DMS 273 (cell line): ENCODE results near the gene BIRC5.
"Not testable (repeated sequence)": the region's sequence is repeated elsewhere in the genome, so short reads cannot be mapped to it uniquely, and the experiment has no call there.

Experiments
- DNase-seq: peaks from one replicate; lab custom pipeline; 2025; ENCODE audit not compliant: unreplicated experiment; lab: John Stamatoyannopoulos, UW

The BIRC5 gene

DNA sequence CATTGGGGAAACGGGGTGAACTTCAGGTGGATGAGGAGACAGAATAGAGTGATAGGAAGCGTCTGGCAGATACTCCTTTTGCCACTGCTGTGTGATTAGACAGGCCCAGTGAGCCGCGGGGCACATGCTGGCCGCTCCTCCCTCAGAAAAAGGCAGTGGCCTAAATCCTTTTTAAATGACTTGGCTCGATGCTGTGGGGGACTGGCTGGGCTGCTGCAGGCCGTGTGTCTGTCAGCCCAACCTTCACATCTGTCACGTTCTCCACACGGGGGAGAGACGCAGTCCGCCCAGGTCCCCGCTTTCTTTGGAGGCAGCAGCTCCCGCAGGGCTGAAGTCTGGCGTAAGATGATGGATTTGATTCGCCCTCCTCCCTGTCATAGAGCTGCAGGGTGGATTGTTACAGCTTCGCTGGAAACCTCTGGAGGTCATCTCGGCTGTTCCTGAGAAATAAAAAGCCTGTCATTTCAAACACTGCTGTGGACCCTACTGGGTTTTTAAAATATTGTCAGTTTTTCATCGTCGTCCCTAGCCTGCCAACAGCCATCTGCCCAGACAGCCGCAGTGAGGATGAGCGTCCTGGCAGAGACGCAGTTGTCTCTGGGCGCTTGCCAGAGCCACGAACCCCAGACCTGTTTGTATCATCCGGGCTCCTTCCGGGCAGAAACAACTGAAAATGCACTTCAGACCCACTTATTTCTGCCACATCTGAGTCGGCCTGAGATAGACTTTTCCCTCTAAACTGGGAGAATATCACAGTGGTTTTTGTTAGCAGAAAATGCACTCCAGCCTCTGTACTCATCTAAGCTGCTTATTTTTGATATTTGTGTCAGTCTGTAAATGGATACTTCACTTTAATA, 10.4 kb downstream of the BIRC5 start:
- DNase-seq = peak; percentile 91

DNA sequence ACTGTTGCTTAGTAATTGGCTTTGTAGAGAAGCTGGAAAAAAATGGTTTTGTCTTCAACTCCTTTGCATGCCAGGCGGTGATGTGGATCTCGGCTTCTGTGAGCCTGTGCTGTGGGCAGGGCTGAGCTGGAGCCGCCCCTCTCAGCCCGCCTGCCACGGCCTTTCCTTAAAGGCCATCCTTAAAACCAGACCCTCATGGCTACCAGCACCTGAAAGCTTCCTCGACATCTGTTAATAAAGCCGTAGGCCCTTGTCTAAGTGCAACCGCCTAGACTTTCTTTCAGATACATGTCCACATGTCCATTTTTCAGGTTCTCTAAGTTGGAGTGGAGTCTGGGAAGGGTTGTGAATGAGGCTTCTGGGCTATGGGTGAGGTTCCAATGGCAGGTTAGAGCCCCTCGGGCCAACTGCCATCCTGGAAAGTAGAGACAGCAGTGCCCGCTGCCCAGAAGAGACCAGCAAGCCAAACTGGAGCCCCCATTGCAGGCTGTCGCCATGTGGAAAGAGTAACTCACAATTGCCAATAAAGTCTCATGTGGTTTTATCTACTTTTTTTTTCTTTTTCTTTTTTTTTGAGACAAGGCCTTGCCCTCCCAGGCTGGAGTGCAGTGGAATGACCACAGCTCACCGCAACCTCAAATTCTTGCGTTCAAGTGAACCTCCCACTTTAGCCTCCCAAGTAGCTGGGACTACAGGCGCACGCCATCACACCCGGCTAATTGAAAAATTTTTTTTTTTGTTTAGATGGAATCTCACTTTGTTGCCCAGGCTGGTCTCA, 11.2 kb downstream of the BIRC5 start:
- peak; percentile 55 for DNase-seq

DNA sequence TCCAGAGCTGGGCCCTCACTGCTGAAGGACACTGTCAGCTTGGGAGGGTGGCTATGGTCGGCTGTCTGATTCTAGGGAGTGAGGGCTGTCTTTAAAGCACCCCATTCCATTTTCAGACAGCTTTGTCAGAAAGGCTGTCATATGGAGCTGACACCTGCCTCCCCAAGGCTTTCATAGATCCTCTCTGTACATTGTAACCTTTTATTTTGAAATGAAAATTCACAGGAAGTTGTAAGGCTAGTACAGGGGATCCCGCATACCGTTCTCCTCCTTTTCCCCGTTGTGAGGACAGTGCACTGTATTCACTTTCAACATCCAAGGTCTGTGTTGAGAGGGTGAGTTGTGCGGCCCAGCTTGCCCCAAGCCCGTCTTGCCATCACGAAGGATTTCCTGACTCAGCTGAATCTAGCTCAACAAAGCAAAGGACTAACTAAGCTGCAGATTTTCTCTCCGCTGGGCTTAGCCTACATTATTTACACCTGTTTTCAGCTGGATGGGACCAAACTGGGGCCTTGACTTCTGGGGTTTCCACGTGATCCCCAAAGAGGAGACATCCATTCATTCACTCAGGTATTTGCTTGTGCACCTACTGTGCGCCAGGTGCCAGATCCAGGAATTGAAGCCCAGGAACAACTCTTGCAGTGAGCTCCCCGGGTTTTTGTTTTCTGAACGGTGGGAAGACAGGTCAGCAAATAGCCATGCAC, 12.2 kb downstream of the BIRC5 start:
- peak; percentile 33 for DNase-seq

DNA sequence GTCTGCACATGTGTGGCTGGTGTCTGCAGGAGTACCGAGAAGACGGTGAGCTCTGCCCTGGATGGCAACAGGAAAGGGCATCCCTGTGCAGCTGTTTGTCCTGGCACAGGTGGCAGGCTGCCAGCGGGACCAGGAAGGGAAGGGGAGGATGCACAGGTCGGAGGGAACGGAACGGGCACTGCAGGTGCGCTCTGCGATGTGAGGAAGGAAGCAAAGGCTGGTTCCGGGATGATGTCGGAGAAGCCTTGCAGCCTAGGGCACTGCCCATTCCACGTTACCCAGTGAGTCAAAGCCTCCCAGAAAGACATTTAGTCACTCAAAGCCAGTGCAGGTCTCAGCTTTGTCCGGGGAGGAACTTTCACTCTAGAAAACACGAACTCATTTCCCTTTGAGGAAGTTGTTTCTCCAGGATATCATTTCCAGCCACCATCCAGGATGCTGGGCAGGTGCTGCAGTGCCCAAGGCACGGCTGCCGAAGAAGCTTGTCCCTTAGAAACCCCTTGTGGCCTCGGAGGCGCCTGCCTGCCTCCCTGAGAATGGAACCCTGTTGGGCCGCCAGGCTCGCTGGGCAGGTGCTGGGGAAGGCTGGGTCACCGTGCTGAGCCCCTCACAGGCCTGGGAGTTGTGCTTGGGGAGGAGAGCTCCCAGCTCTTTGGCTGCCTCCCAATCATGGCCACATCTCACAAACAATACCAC, 12.9 kb downstream of the BIRC5 start:
- DNase-seq = peak; percentile 76

DNA sequence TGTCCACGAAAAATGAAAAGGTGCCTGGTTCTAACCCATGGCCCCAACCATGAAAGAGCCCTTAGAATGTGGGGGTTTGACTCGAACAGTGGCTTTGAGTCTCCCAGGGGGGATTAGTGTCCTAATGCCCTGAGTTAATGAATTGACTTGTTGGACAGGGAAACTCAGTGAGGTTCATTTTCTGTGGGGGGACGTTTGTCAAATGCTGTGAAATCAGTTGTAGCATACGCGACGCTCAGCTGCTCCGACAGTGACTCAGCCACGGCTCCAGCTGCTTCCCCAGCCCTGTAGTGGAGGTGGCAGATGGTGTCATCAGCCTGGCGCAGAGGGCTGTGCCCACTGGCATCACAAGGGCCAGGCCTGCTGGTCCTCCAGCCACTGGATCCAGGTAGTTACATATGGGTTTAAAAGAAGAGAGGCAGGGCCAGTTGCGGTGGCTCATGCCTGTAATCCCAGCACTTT, 13.4 kb downstream of the BIRC5 start:
- peak; percentile 91 for DNase-seq

DNA sequence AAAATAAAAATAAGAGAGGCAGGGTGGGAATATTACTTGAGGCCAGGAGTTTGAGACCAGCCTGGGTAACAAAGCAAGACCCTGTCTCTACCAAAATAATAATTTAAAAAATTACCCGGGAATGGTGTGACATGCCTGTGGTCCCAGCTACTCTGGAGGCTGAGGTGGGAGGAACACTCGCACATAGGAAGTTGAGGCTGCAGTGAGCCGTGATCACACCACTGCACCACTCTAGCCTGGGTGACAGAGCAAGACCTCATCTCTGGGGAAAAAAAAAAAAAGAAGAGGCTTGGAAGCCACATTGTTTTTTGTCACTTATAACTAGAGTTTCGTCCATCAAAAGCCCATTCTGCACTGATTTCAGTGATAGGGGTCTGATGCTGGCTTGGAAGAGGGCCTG, 14.1 kb downstream of the BIRC5 start:
- DNase-seq = no peak

DNA sequence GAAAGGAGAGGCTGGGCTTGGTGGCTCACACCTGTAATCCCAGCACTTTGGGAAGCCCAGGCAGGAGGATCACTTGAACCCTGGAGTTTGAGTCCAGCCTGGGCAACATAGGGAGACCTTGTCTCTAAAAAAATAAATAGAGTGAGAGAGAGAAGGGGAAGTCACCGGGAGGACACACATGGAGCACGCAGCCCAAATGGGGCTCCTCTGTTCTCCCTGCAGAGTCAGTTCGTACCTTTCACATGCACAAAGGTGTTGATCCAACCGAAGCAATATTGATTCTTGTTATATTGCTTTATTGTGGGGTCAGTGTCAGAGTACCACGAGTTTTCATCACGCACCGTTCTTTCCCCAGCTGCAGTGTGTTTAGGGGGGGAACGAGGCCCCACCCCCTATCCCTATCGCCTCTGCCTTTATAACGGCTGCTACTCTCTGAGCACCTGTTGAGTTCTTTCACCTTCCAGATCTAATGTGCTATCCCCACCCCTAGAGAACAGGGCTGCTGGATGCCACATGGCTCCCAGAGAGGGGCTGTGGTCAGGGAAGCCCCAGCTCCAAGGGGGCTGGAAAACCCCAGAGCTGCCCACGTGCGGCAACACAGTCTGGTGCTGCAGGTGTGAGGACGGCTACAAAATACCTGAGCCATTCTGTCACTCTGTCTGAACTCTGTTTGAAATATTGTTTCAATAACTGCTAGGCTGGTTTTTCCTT, 16.4 kb downstream of the BIRC5 start:
- DNase-seq = no peak

DNA sequence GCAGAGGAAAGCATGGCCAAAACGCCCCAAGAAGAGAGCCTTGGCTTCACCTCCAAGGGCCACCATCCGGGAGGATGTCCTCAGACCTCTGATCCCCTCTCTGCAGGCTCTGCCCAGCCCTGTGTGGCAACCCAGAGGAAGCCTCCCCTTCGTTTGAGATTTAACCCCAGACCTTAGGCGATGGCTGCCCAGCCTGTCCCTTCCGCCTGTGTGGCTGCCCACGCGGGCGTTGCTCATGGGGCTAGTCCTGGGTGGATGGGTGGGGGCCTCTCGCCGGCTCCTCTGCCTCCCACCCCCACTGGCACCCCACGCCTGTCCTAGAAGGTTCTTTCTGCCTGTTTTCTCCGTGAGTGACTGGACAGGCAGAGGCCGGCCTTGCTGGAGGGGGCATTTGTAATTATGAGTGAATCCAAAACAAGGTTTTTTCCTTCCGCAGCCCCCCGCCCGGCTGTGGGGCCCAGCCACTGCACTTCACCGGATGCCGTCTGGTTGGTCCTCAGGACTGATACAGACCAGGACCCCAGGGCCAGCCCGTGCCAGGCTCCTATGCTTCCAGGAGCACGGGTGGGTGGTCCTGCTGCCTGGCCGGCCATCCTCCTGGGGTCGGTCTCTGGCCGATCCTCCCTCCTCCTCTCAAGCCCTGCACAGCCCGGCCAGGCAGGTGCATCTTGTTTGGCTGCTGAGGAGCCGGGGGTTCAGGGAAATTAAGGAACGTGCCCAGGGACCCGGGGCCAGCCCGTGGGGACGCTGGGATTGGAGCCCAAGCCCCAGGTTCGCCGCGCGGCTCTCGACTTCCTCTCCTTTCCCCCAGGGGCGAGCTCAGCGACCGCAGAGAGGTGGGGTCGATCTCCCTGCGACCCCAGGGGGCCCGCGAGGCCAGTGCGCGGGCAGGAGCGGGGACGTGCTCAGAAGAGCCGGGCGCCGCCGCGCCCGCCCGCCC, 17.2 kb downstream of the BIRC5 start, which contains the start of gene TMEM235:
TSS of gene TMEM235 (plus strand) at position 636 of the 940 bp plus-strand sequence. CDS start 393 bp downstream, outside the sequence.
- no peak for DNase-seq

DNA sequence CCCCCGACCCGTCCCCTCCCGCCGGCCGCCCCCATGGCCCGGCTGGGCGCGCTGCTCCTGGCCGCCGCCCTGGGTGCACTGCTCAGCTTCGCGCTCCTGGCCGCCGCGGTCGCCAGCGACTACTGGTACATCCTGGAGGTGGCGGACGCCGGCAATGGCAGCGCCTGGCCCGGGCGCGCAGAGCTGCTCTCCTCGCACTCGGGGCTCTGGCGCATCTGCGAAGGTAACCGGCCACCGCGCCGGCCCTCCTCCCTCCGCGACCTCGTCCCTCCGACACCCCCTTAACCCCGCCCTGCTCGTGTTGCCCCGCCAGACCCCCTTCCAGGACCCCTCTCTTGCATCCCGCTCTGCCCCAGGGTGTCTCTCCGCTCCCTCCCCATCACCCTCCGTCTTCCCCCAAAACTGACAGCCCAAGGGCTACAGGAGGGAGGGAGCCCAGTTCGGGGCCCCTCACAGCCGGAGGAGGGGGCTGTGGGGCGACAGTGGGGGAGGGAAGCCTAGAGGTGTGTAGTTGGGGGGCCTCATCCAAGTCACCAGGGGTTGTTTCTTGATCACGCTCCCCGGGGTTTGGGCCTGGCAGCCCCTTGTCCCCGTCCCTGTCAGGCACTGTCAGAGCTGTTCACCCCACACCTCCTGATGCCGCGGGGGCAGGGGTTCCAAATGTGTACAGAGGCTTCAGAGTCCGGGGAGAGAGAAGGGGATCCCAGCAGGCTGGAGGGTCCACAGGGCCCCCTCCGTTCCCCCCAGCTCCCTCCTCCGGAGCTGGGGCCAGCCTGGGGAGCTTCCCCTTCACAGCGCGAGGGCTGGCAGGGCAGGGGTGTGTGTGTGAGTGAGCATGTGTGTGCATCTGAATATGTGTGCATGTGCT, 18.2 kb downstream of the BIRC5 start:
- DNase-seq = no peak

DNA sequence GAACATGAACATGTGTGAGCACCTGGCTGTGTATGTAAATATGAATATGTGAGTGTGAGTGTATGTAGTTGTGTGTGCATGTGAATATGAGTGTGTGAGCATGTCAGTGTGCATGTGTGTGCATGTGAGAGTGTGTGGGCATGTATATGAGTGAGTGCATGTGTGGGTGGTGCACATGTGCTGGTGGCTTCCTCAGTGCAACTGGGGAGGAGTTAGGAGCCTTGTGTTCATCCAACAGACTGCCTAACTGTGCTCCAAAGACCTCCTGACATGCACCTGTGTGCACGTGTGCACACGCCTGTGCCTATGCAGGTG, 18.8 kb downstream of the BIRC5 start:
- DNase-seq = no peak

DNA sequence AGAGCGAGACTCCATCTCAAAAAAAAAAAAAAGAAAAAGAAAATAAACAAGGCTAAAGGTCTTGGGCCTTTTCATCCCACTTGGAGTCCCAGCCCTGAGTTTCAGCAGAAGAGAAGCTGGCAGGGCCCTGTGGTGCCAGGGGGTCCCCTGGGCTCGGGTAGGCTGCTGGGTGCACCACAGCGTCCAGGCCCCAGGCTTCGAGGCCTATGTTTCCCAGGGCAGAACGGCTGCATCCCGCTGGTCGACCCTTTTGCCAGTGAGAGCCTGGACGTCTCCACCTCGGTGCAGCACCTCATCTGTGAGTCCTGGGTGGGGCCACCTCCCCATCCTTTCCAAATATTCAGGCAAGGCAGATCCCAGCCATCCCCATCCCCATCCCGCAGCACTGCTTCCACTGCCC, 19.6 kb downstream of the BIRC5 start:
- DNase-seq = no peak

DNA sequence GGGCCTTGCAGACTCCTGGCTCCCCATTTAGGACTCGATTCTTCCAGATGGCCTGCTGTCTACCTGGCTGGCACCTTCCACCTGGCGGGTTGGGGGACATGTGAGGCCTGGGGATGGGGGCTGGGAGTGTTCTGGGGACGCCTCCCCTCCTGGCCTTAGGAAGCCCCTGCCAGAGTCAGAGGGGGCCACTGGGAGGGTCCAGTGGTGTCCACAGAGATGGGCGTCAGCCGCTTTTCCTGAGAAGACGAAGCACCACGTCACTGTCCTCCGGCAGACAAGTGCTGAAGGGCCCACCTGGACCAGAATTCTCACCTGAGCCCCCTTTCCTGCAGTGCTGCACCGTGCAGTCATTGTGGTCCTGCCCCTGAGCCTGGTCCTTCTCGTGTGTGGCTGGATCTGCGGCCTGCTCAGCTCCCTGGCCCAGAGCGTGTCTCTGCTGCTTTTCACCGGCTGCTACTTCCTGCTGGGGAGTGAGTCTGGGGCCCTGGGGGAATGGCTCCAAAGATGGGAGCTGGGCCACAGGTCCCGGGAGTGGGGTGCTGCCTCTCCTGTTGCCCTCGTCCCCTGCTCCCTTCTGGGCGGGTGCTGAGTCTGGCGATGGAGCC, 20.3 kb downstream of the BIRC5 start:
- no peak for DNase-seq

DNA sequence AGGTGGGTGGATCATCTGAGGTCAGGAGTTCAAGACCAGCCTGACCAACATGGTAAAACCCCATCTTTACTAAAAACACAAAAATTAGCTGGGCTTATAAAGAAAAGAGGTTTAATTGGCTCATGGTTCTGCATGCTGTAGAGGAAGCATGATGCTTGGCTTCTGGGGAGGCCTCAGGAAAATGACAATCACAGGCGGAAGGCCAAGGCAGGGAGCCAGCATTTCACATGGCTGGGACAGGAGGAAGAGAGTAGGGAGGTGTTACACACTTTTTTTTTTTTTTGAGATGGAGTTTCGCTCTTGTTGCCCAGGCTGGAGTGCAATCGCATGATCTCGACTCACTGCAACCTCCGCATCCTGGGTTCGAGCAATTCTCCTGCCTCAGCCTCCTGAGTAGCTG, 21.0 kb downstream of the BIRC5 start:
- not testable (repeated sequence) for DNase-seq

DNA sequence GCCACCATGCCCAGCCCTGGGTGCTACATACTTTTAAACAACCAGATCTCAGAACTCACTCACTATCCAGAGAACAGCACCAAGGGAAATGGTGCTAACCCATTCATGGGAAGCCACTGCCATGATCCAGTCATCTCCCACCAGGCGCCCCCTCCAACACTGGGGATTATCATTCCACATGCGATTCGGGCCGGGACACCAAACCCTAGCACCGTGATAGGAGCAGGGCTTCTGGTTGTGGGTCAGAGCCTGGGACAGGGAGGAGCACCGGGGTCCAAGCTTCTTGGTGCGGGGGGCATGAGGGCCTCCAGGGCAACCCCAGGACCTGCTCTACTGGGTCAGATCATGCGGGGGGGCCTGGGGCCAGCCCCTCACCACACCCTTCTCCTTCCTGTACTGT, 21.8 kb downstream of the BIRC5 start:
- no peak for DNase-seq

DNA sequence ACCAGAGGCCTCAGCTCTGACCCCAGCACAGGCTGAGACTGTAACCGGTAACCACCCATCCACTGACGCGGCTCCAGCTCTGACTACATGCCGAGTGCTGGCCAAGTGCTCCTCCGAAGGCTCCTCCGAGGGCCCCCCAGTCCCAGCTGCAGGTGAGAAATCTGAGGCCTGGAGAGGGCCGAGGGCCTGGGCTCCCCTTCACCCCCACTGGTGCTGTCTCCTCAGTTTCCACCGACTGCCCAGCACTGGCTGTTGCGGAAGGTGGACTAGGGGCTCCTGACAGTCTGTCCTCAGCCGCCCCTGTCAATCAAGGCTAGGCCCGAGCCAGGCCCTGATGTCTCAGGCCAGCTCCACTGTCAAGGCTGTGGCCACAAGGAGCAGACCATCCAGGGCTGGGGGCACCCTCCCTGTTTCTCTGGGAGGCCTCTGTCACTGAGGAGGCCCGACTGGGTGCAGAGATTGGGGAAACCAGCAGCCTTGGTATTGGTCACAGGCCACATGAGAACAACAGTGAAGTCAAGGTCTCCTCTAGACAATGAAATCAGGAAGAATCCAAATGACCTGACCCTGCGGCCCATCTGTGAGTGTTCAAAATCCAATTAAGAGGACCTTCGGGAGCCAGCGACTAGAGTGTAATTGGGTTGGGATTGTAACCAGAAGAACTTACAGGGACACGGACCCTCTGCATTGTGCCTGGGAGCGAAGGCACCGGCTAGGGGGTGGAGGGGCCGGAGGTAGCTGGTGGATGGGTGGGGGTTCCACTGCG, 22.5 kb downstream of the BIRC5 start:
- no peak for DNase-seq

DNA sequence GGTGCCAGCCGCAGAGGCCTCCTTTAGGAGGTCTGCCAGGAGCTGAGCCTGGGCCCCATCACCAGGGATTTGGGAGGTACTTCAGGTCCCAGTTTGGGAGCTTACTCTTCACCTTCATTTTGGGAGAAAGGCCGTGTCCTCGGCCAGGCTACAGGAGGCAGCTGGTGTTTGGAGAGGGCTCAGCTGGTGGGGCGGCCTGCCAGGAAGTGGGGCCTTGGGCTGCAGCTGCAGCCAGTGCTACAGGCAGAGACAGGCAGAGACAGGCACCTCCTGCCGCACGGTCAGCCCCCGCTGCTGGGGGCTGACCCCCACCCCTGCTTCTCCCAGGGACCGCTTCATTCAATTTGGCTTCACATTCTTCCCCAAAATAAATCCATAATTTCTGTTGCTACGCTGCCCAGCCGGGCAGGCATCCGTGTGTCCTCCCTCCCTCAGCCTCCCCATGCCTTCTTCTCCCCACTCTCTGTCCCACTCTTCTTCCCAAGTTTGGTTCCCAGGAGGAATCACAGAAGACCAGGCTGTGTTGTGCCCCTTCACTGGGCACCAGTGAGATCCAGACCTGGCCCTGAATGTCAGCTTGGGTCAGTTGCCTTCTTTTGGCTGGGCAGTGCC, 23.5 kb downstream of the BIRC5 start:
- DNase-seq = peak; percentile 92
